ENCODE data around the gene ZNF594. TPM values are rescaled to one million over a fixed set of nuclear protein-coding genes. Genes with fewer than 3 reads are reported as not detected.

The ZNF594 gene
- total RNA-seq, 1 experiment from 2014 or later, result 12.5 TPM

- no peak overlapping the region for H4K91ac ChIP-seq (ENCODE audit: insufficient read length, low read depth, low read length)
- H3K79me2 ChIP-seq (ENCODE audit: insufficient read depth, low read length), result no peaks in the 10 kb centered on the region
- Mint-ChIP-seq H3K36me3 (ENCODE audit: insufficient read depth in 1 of 3, low read depth in 3 of 3) (no peaks in the 10 kb centered on the region; a peak in 1 of 7 replicates), H3K4me3 (no peak overlapping the region), H3K4me1 (no peaks in the 10 kb centered on the region), H3K27ac (no peak overlapping the region), H3K9me3 (no peaks in the 10 kb centered on the region), H3K27me3 (ENCODE audit: low read depth) (peaks cover 2% of the 10 kb centered on the region)
- DNase-seq, result no peak
- H4K8ac ChIP-seq (replicated peaks; ENCODE audit: insufficient read length, low read depth, low read length), result no peak overlapping the region
- H2BK12ac ChIP-seq (ENCODE audit: insufficient read length, low read depth, low read length), result no peak overlapping the region
- no peak overlapping the region for H2AK5ac ChIP-seq (ENCODE audit: insufficient read length, low read length)
- no peak overlapping the region for H4K5ac ChIP-seq (ENCODE audit: insufficient read length, low read depth, low read length)
- no peak overlapping the region for H2BK120ac ChIP-seq (ENCODE audit: low read depth, low read length, poor library complexity, severe bottlenecking)
- no CpG with 5 or more reads among the region's 7 CpGs for WGBS (ENCODE audit: extremely low coverage, insufficient read length, low lambda C conversion rate)
- H3K14ac ChIP-seq (ENCODE audit: insufficient read depth, low read length), result no peak overlapping the region
- H3K9ac ChIP-seq (ENCODE audit: extremely low read depth, insufficient read length, low read length), result no peak overlapping the region
- no peak overlapping the region for H3K56ac ChIP-seq (ENCODE audit: insufficient read length, low read depth, low read length)
- H2AFZ ChIP-seq (ENCODE audit: low read length), result no peak overlapping the region
- no peaks in the 10 kb centered on the region for H3K4me1 ChIP-seq (ENCODE audit: insufficient read depth, low read length)
- no peak overlapping the region for H3K27ac ChIP-seq (ENCODE audit: insufficient read length, low read depth, low read length)
- no peak overlapping the region for H2BK15ac ChIP-seq (ENCODE audit: low read depth, low read length)
- H3K9me3 ChIP-seq (ENCODE audit: control insufficient read depth, low read depth, low read length), result no peaks in the 10 kb centered on the region
- no peak overlapping the region for H3T11ph ChIP-seq (ENCODE audit: low read length)
- H3K79me1 ChIP-seq (ENCODE audit: insufficient read depth, low read depth, low read length, poor library complexity, severe bottlenecking), result no peaks in the 10 kb centered on the region
- no peak overlapping the region for H2BK5ac ChIP-seq (ENCODE audit: insufficient read length, low read length)
- H3K18ac ChIP-seq (ENCODE audit: insufficient read length, low read depth, low read length), result no peak overlapping the region
- H3K23ac ChIP-seq (ENCODE audit: insufficient read length, low read depth, low read length), result no peak overlapping the region
- H3K27me3 ChIP-seq (ENCODE audit: insufficient read depth, low read length), result no peaks in the 10 kb centered on the region; the same call in 1 of the 2 replicates
- no peak overlapping the region for H3K4me2 ChIP-seq (ENCODE audit: insufficient read depth, insufficient read length, low read length)
- TF ChIP-seq CTCF (conservative IDR thresholded peaks at IDR 0.05), result no peak
- H3K4ac ChIP-seq (ENCODE audit: low read depth, low read length), result no peak overlapping the region
- no peak overlapping the region for H2BK20ac ChIP-seq (ENCODE audit: low read depth, low read length, poor library complexity, severe bottlenecking)
- no peaks in the 10 kb centered on the region for H4K20me1 ChIP-seq (ENCODE audit: control insufficient read depth, insufficient read depth, insufficient read length)
- H3K23me2 ChIP-seq (ENCODE audit: insufficient read length, low read depth, low read length, poor library complexity, severe bottlenecking), result no peaks in the 10 kb centered on the region
These were observed 19.8 kb upstream of the ZNF594 start for GRCh38 chr17:5211458-5211857.

Data from H9 (cell line).